HTR-8/SVneo (cell line): Measurements from ENCODE around the gene SLC35B1.
A peak's percentile ranks its signal among the peaks of the same experiment; 100 is the strongest.
"Not testable (repeated sequence)": the region's sequence is repeated elsewhere in the genome, so short reads cannot be mapped to it uniquely, and the experiment has no call there.

Experiments
- DNase-seq: peaks from one replicate; pipeline ENCODE4 v3.0.0; 2011; ENCODE audit warnings: low spot score, mixed read lengths; ENCODE audit not compliant: insufficient read length
- FAIRE-seq: peaks from 2 replicates; lab custom pipeline; 2011; peaks lifted over from hg19 to GRCh38; lab: Jason Lieb, UNC

Gene SLC35B1

GRCh38 chr17:49738456-49739163 is 30.8 kb upstream of the SLC35B1 start:
- DNase-seq = no peak
- no peak for FAIRE-seq

GRCh38 chr17:49734515-49735490 is 27.0 kb upstream of the SLC35B1 start:
- FAIRE-seq = no peak
- DNase-seq = no peak

- no peak for FAIRE-seq
- DNase-seq = no peak
These were observed 23.7 kb upstream of the SLC35B1 start for GRCh38 chr17:49731435-49731831.

- no peak for DNase-seq
- no peak for FAIRE-seq
These were observed 23.1 kb upstream of the SLC35B1 start for GRCh38 chr17:49730785-49731434.

GRCh38 chr17:49730078-49730784 is 22.5 kb upstream of the SLC35B1 start:
- FAIRE-seq = no peak

GRCh38 chr17:49729069-49729468 is 21.3 kb upstream of the SLC35B1 start:
- DNase-seq (no peak), FAIRE-seq (no peak)

More at GRCh38 chr17:49730078-49730784, 22.5 kb upstream of the SLC35B1 start:
- no peak for DNase-seq

GRCh38 chr17:49728425-49728824 is 20.7 kb upstream of the SLC35B1 start:
- no peak for FAIRE-seq
- DNase-seq = no peak

- DNase-seq (no peak), FAIRE-seq (peak; percentile 78)
These were observed 19.6 kb upstream of the SLC35B1 start for GRCh38 chr17:49727380-49727779.

- no peak for FAIRE-seq
- no peak for DNase-seq
These were observed 17.8 kb upstream of the SLC35B1 start for GRCh38 chr17:49725452-49726130.

- FAIRE-seq, DNase-seq: not testable (repeated sequence)
These were observed 16.8 kb upstream of the SLC35B1 start for GRCh38 chr17:49724552-49724951.

GRCh38 chr17:49723423-49723822 is 15.7 kb upstream of the SLC35B1 start:
- DNase-seq (no peak), FAIRE-seq (no peak)

- DNase-seq (no peak), FAIRE-seq (no peak)
These were observed 14.3 kb upstream of the SLC35B1 start for GRCh38 chr17:49722066-49722465.

- DNase-seq (no peak), FAIRE-seq (no peak)
These were observed 9.7 kb upstream of the SLC35B1 start for GRCh38 chr17:49717371-49717861.

GRCh38 chr17:49716668-49717364 is 9.1 kb upstream of the SLC35B1 start:
- no peak for DNase-seq
- no peak for FAIRE-seq

GRCh38 chr17:49715717-49716279 is 8.0 kb upstream of the SLC35B1 start:
- no peak for DNase-seq

GRCh38 chr17:49715216-49715615 is 7.5 kb upstream of the SLC35B1 start:
- FAIRE-seq (no peak), DNase-seq (no peak)

More at GRCh38 chr17:49715717-49716279, 8.0 kb upstream of the SLC35B1 start:
- peak; percentile 28 for FAIRE-seq

- DNase-seq = no peak
- no peak for FAIRE-seq
These were observed 885 bp upstream of the SLC35B1 start for GRCh38 chr17:49708515-49709183.

- FAIRE-seq (no peak), DNase-seq (no peak)
These were observed 537 bp downstream of the SLC35B1 start for GRCh38 chr17:49707246-49707607.
